Suprapubic skin (tissue), 4 donors: ENCODE data around the gene SREBF1.

ENCODE experiments used
- CTCF ChIP-seq, 2 donors: fragments of 200-600 bp in 1 of 2; fragments of 450-650 bp in 1 of 2; sonication (generic) in 1 of 2; IDR thresholded peaks; one replicate each; pipeline ENCODE4 v1.5.1; 2016 to 2019; ENCODE audit warnings: antibody characterized with exemption in 2 of 2, mild to moderate bottlenecking in 1 of 2, moderate library complexity in 1 of 2
- POLR2A ChIP-seq, 2 donors: fragments of 450-650 bp; IDR thresholded peaks; one replicate each; pipeline ENCODE4 v1.6.1; 2017; ENCODE audit warnings: antibody characterized with exemption in 2 of 2, mild to moderate bottlenecking in 2 of 2, moderate library complexity in 2 of 2
- POLR2AphosphoS5 ChIP-seq, 3 donors: sonication (generic); formaldehyde crosslinking; IDR thresholded peaks; one replicate each; pipeline ENCODE4 v1.6.1; 2017; ENCODE audit warnings: antibody characterized with exemption in 3 of 3

- no peak for TF ChIP-seq POLR2AphosphoS5 (IDR thresholded peaks at IDR 0.05)
- TF ChIP-seq CTCF (IDR thresholded peaks at IDR 0.05) = no peak
- TF ChIP-seq POLR2A (IDR thresholded peaks at IDR 0.05) = no peak
Measured at GRCh38 chr17:17824119-17824782, 12.5 kb downstream of the SREBF1 start.
